ENCODE measurements around the gene GPR21.

DNA sequence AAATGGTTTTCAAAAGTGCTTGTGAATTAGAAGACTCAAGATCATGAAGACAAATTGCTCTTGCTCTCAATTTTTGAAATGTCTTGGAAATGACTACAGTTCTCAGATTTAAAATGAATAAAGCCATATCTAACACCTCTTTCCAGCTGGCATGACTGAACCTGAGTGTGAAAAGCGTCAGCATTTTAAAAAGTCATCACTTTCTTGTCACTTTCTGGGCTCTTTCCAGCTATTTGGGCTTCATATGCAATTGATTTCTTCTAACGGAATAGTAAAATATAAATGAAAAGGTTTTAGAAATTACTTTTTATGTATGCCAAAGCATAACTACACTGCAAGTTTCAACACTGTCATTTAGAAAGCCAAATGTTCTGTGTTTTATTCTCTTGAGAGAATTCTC is 2.3 kb downstream of the GPR21 start:
- TF ChIP-seq POLR2A (IDR thresholded peaks at IDR 0.05): no peak
- TF ChIP-seq, protein P1, sequence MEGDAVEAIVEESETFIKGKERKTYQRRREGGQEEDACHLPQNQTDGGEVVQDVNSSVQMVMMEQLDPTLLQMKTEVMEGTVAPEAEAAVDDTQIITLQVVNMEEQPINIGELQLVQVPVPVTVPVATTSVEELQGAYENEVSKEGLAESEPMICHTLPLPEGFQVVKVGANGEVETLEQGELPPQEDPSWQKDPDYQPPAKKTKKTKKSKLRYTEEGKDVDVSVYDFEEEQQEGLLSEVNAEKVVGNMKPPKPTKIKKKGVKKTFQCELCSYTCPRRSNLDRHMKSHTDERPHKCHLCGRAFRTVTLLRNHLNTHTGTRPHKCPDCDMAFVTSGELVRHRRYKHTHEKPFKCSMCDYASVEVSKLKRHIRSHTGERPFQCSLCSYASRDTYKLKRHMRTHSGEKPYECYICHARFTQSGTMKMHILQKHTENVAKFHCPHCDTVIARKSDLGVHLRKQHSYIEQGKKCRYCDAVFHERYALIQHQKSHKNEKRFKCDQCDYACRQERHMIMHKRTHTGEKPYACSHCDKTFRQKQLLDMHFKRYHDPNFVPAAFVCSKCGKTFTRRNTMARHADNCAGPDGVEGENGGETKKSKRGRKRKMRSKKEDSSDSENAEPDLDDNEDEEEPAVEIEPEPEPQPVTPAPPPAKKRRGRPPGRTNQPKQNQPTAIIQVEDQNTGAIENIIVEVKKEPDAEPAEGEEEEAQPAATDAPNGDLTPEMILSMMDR (IDR thresholded peaks at IDR 0.05 in 4 of 5, conservative IDR thresholded peaks at IDR 0.05 in 1 of 5): no peak
